ENCODE measurements around the gene SPOCK1.

- TF ChIP-seq GATA2 (IDR thresholded peaks at IDR 0.05; ENCODE audit: low read depth, low read length) (no peak), GATA3 (IDR thresholded peaks at IDR 0.05; ENCODE audit: low read depth, low read length) (no peak)
Measured at GRCh38 chr5:137040024-137040423, 459.1 kb downstream of the SPOCK1 start.

Data from SH-SY5Y (cell line).